M059J (cell line): ENCODE data around the gene MAP7D2. TPM values are rescaled to one million over a fixed set of nuclear protein-coding genes. Genes with fewer than 3 reads are reported as not detected.
A peak's percentile ranks its signal among the peaks of the same experiment; 100 is the strongest.

Experiments used
- DNase-seq: peaks from one replicate; pipeline ENCODE4 v3.0.0-alpha.2; 2012; ENCODE audit warnings: low read depth
- total RNA-seq: library from RNA; depleted of rRNA; stranded (reverse); fragments of >200 nt; shearing (Covaris generic); gene quantifications from 2 replicates; pipeline ENCODE4 v1.2.3, GENCODE V29; 2014

The MAP7D2 gene
- total RNA-seq, 1 experiment from 2014 or later: 1.4 TPM

GRCh38 chrX:20042221-20042620 lies 74.5 kb downstream of the MAP7D2 start:
- DNase-seq: no peak

- DNase-seq: no peak
These were observed 77.7 kb downstream of the MAP7D2 start for GRCh38 chrX:20038966-20039365.

GRCh38 chrX:20037186-20037585 lies 79.5 kb downstream of the MAP7D2 start:
- DNase-seq: no peak

GRCh38 chrX:20032201-20032600 lies 84.5 kb downstream of the MAP7D2 start:
- peak; percentile 53 for DNase-seq

- DNase-seq: no peak
These were observed 87.0 kb downstream of the MAP7D2 start for GRCh38 chrX:20029728-20030127.

GRCh38 chrX:20028588-20028987 lies 88.1 kb downstream of the MAP7D2 start:
- no peak for DNase-seq

- peak; percentile 70 for DNase-seq
These were observed 90.4 kb downstream of the MAP7D2 start for GRCh38 chrX:20026278-20026677.

GRCh38 chrX:20019672-20020365 lies 96.9 kb downstream of the MAP7D2 start:
- no peak for DNase-seq

- DNase-seq: no peak
These were observed 100.1 kb downstream of the MAP7D2 start for GRCh38 chrX:20016616-20016945.

- DNase-seq: no peak
These were observed 100.6 kb downstream of the MAP7D2 start for GRCh38 chrX:20015945-20016615.

- no peak for DNase-seq
These were observed 101.3 kb downstream of the MAP7D2 start for GRCh38 chrX:20015422-20015821.

GRCh38 chrX:20011608-20012007 lies 105.1 kb downstream of the MAP7D2 start:
- no peak for DNase-seq

- no peak for DNase-seq
These were observed 108.6 kb downstream of the MAP7D2 start for GRCh38 chrX:20007962-20008622.

GRCh38 chrX:20005883-20006282 lies 110.8 kb downstream of the MAP7D2 start:
- no peak for DNase-seq

- DNase-seq: no peak
These were observed 115.1 kb downstream of the MAP7D2 start for GRCh38 chrX:20001588-20001987.

GRCh38 chrX:19991350-19991718 lies 125.4 kb downstream of the MAP7D2 start:
- DNase-seq: no peak

GRCh38 chrX:19990556-19991349 lies 126.0 kb downstream of the MAP7D2 start, which contains the start of gene BCLAF3:
Gene BCLAF3 (minus strand): TSS chrX:19991061. CDS start chrX:19970264, 20,797 bp downstream.
- peak; percentile 87 for DNase-seq

- DNase-seq: peak; percentile 18
These were observed 126.6 kb downstream of the MAP7D2 start for GRCh38 chrX:19990151-19990555.

- no peak for DNase-seq
These were observed 128.9 kb downstream of the MAP7D2 start for GRCh38 chrX:19987856-19988255.

- no peak for DNase-seq
These were observed 130.2 kb downstream of the MAP7D2 start for GRCh38 chrX:19986531-19986930.

GRCh38 chrX:19981947-19982346 lies 134.8 kb downstream of the MAP7D2 start:
- DNase-seq: no peak

GRCh38 chrX:19975845-19976244 lies 140.9 kb downstream of the MAP7D2 start:
- DNase-seq: no peak
